Loucy (cell line): ENCODE results near the gene LOXHD1.

Experiments used
- H2AFZ ChIP-seq: fragments of 200-600 bp; sonication (generic); 2 replicates; pipeline ENCODE4 v1.6.0; 2016; ENCODE audit warnings: antibody characterized with exemption, mild to moderate bottlenecking, low read length, moderate library complexity
- H3F3A ChIP-seq: fragments of 200-600 bp; 2 replicates; pipeline ENCODE4 v1.6.0; 2016; ENCODE audit warnings: antibody characterized with exemption, low read depth, mild to moderate bottlenecking
- H3K27me3 ChIP-seq: fragments of 200-600 bp; sonication (generic); 2 replicates; pipeline ENCODE4 v1.6.1; 2014; ENCODE audit warnings: low read length, mild to moderate bottlenecking; ENCODE audit not compliant: insufficient read depth, poor library complexity, severe bottlenecking
- H3K36me3 ChIP-seq: fragments of 200-600 bp; sonication (generic); 2 replicates; pipeline ENCODE4 v1.6.1; 2016; ENCODE audit warnings: low read length; ENCODE audit not compliant: insufficient read depth
- H3K4me1 ChIP-seq: fragments of 200-600 bp; sonication (generic); 2 replicates; pipeline ENCODE4 v1.5.1; 2014; ENCODE audit warnings: low read length, mild to moderate bottlenecking; ENCODE audit not compliant: insufficient read depth, poor library complexity, severe bottlenecking
- H3K4me2 ChIP-seq: fragments of 200-600 bp; sonication (generic); 2 replicates; pipeline ENCODE4 v1.6.0; 2014; ENCODE audit warnings: antibody characterized with exemption, low read length, low read depth, mild to moderate bottlenecking; ENCODE audit not compliant: poor library complexity, severe bottlenecking
- H3K4me3 ChIP-seq: fragments of 200-600 bp; sonication (generic); 2 replicates; pipeline ENCODE4 v1.5.1; 2014; ENCODE audit warnings: low read length, mild to moderate bottlenecking, mixed read lengths; ENCODE audit not compliant: poor library complexity, severe bottlenecking
- H3K79me2 ChIP-seq: fragments of 200-600 bp; sonication (generic); 2 replicates; pipeline ENCODE4 v1.6.1; 2014; ENCODE audit warnings: low read length; ENCODE audit not compliant: insufficient read depth
- H3K9ac ChIP-seq: fragments of 200-600 bp; sonication (generic); 2 replicates; pipeline ENCODE4 v1.6.0; 2014; ENCODE audit warnings: mild to moderate bottlenecking, low read depth, low read length, moderate library complexity; ENCODE audit not compliant: poor library complexity, severe bottlenecking
- H3K9me2 ChIP-seq: fragments of 200-600 bp; sonication (generic); replicated peaks from 2 replicates; pipeline ENCODE4 v1.6.1; 2016; ENCODE audit warnings: low read depth, low read length, mixed read lengths
- H3K9me3 ChIP-seq: fragments of 200-600 bp; sonication (generic); 2 replicates; pipeline ENCODE4 v1.6.1; 2014; ENCODE audit warnings: mild to moderate bottlenecking, antibody characterized with exemption, low read length, low read depth; ENCODE audit not compliant: insufficient read depth
- H4K20me1 ChIP-seq: fragments of 200-600 bp; sonication (generic); 2 replicates; pipeline ENCODE4 v1.6.0; 2014; ENCODE audit warnings: antibody characterized with exemption, low read length, mild to moderate bottlenecking; ENCODE audit not compliant: insufficient read depth, poor library complexity, severe bottlenecking
- EZH2phosphoT487 ChIP-seq: fragments of 200-600 bp; IDR thresholded peaks from 2 replicates; pipeline ENCODE4 v1.6.1; 2018; ENCODE audit warnings: antibody characterized with exemption, mild to moderate bottlenecking, moderate library complexity, borderline replicate concordance
- TF ChIP-seq, protein P1 (sequence below): fragments of 200-600 bp; sonication (generic); conservative IDR thresholded peaks from 2 replicates; pipeline ENCODE4 v1.5.1; 2014; ENCODE audit warnings: mild to moderate bottlenecking, antibody characterized with exemption, low read length

LOXHD1 gene

GRCh38 chr18:46481048-46481846 is 175.8 kb downstream of the LOXHD1 start:
- Histone ChIP-seq H3K9me2 (no peaks in the 10 kb centered on the region), H4K20me1 (no peaks in the 10 kb centered on the region), H3K9me3 (no peaks in the 10 kb centered on the region), H3K4me1 (no peaks in the 10 kb centered on the region), H3K27me3 (no peaks in the 10 kb centered on the region), H2AFZ (no peak overlapping the region), H3K4me3 (no peak overlapping the region), H3K9ac (no peak overlapping the region), H3F3A (no peaks in the 10 kb centered on the region), H3K36me3 (no peaks in the 10 kb centered on the region), H3K79me2 (no peaks in the 10 kb centered on the region), H3K4me2 (no peak overlapping the region)
- no peak for TF ChIP-seq EZH2phosphoT487
- TF ChIP-seq, protein P1, sequence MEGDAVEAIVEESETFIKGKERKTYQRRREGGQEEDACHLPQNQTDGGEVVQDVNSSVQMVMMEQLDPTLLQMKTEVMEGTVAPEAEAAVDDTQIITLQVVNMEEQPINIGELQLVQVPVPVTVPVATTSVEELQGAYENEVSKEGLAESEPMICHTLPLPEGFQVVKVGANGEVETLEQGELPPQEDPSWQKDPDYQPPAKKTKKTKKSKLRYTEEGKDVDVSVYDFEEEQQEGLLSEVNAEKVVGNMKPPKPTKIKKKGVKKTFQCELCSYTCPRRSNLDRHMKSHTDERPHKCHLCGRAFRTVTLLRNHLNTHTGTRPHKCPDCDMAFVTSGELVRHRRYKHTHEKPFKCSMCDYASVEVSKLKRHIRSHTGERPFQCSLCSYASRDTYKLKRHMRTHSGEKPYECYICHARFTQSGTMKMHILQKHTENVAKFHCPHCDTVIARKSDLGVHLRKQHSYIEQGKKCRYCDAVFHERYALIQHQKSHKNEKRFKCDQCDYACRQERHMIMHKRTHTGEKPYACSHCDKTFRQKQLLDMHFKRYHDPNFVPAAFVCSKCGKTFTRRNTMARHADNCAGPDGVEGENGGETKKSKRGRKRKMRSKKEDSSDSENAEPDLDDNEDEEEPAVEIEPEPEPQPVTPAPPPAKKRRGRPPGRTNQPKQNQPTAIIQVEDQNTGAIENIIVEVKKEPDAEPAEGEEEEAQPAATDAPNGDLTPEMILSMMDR, result peak; percentile 86

DNA sequence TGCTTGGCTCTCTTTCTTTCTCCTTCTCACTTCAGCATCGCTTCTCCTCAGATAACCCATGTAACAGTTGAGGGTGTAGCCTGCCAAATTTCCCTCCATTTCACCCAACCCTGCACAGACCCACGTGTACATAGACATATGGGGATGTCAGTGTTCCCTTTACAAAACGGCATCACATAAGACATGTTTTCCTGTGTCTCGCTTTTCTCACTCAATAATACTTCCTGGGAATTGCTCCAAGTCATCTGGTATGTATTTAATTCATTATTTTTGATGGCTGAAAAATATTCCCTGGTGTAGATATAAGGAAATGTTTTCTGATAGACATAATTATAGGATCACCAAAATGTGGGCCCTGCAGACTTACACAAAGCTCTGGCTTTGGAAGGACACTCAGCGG is 176.8 kb downstream of the LOXHD1 start:
- H3K79me2 ChIP-seq, result no peaks in the 10 kb centered on the region
- H2AFZ ChIP-seq, result no peak overlapping the region
- H3K9me2 ChIP-seq, result no peaks in the 10 kb centered on the region
- no peaks in the 10 kb centered on the region for H3K4me1 ChIP-seq
- H3K9ac ChIP-seq, result no peak overlapping the region
- no peaks in the 10 kb centered on the region for H3F3A ChIP-seq
- H4K20me1 ChIP-seq, result no peaks in the 10 kb centered on the region
- H3K9me3 ChIP-seq, result no peaks in the 10 kb centered on the region
- H3K27me3 ChIP-seq, result no peaks in the 10 kb centered on the region
- no peak overlapping the region for H3K4me2 ChIP-seq
- no peaks in the 10 kb centered on the region for H3K36me3 ChIP-seq
- no peak for TF ChIP-seq EZH2phosphoT487
- TF ChIP-seq, protein P1, result no peak
- no peak overlapping the region for H3K4me3 ChIP-seq

- no peaks in the 10 kb centered on the region for H4K20me1 ChIP-seq
- TF ChIP-seq EZH2phosphoT487, result no peak
- TF ChIP-seq, protein P1, result no peak
Observed at GRCh38 chr18:46478796-46479195, 178.2 kb downstream of the LOXHD1 start.

More at GRCh38 chr18:46478796-46479195, 178.2 kb downstream of the LOXHD1 start:
- no peaks in the 10 kb centered on the region for H3K9me3 ChIP-seq
- no peak overlapping the region for H3K9ac ChIP-seq
- H3K9me2 ChIP-seq, result no peaks in the 10 kb centered on the region
- H3K36me3 ChIP-seq, result no peaks in the 10 kb centered on the region
- no peak overlapping the region for H2AFZ ChIP-seq
- H3K27me3 ChIP-seq, result no peaks in the 10 kb centered on the region
- no peaks in the 10 kb centered on the region for H3K4me1 ChIP-seq
- H3K4me3 ChIP-seq, result no peak overlapping the region
- H3K79me2 ChIP-seq, result no peaks in the 10 kb centered on the region
- no peaks in the 10 kb centered on the region for H3F3A ChIP-seq
- H3K4me2 ChIP-seq, result no peak overlapping the region
